HT1080 (cell line): ENCODE measurements around the gene TNFRSF6B. TPM values are rescaled to one million over a fixed set of nuclear protein-coding genes. Genes with fewer than 3 reads are reported as not detected.
A peak's percentile ranks its signal among the peaks of the same experiment; 100 is the strongest.

Experiments
- DNase-seq: peaks from one replicate; pipeline ENCODE4 v3.0.0-alpha.2; 2015; ENCODE audit warnings: low read depth
- total RNA-seq: library from RNA; depleted of rRNA; stranded (reverse); fragments of >200 nt; shearing (Covaris generic); gene quantifications from 2 replicates; pipeline ENCODE4 v1.2.3, GENCODE V29; 2014

The TNFRSF6B gene
- total RNA-seq, 1 experiment from 2014 or later = 5.9 TPM

- peak; percentile 100 for DNase-seq
These were observed 13.9 kb upstream of the TNFRSF6B start for GRCh38 chr20:63682384-63683139.

DNA sequence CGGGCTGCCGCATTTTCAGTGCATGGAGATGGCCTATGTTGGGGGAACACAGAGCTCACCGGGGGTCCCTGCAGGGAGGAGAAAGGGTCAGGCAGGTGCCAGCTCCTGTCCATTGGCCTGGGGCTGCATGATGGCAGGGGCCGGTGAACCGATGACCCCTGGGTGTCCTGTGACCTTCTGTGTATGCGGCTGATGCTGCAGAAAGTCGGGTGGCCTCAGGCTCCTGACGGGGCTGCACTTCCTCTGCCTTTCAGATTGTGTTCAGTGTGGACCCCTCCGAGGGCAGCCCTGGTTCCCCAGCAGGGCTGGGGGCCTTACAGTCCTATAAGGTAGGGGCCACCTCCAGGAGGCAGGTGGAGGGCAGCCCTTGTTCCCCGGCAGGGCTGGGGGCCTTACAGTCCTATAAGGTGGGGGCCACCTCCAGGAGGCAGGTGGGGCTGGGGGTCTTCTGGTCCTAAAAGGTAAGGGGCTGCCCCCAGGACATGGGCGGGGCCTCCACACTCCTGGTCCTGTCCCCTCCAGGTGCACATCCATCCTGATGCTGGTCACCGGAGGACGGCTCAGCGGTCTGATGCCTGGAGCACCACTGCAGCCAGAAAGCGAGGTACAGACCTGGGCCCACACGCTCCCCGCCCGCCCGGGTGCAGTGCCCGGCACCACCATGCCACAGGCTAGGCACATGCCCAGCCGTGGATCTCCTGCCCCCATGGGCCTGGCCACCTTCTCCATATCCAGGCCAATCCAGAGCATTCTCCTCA is 11.0 kb upstream of the TNFRSF6B start:
- no peak for DNase-seq

DNA sequence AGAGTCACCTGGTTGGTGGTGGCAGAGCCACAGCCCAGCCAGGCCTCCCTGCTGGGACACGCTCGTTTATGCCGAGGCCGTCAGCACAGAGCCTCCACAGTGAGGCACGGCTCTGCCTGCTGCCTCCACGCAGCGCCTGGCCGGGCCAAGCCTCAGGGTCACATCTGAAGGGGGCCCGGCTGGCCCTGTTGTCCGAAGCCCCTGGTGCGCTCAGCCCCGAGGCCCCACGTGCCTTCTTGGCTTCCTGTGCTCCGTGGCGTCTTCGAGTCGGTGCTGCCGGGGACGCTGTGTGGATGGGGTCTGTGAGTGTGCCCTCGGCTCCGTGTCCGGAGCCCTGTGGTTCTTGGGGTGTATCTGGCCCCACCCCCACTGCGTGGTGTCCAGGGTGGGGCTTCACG is 10.4 kb upstream of the TNFRSF6B start:
- DNase-seq = no peak

- peak; percentile 86 for DNase-seq
These were observed 9.7 kb upstream of the TNFRSF6B start for GRCh38 chr20:63686492-63687321.

DNA sequence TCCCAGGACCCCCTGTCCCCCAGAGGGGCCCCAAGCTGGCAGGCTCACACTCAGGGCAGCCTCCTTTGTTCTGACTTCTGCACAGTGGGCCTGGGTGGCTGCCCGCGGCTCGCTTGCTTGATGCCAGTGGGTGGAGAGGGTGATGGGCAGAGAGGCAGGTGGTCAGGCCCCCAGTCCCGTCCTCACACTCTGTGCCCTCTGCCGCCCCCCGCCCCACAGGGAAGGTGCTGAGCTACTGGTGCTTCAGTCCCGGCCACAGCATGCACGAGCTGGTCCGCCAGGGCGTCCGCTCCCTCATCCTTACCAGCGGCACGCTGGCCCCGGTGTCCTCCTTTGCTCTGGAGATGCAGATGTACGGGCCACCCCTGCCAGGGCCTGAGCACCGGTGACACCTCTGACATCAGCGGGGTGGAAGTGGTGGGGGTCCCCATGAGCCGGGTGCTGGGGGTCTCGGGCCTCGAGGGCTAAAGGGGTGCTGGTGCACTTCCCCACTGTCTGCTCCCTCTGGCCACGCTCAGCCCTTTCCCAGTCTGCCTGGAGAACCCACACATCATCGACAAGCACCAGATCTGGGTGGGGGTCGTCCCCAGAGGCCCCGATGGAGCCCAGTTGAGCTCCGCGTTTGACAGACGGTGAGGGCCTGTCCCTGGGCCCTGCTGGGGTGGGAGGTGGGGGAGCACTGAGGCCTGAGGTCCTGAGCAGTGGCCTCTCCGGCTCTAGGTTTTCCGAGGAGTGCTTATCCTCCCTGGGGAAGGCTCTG is 8.9 kb upstream of the TNFRSF6B start:
- DNase-seq = no peak

GRCh38 chr20:63688228-63689045 is 8.0 kb upstream of the TNFRSF6B start:
- no peak for DNase-seq

- DNase-seq = no peak
These were observed 7.1 kb upstream of the TNFRSF6B start for GRCh38 chr20:63689046-63690002.

DNA sequence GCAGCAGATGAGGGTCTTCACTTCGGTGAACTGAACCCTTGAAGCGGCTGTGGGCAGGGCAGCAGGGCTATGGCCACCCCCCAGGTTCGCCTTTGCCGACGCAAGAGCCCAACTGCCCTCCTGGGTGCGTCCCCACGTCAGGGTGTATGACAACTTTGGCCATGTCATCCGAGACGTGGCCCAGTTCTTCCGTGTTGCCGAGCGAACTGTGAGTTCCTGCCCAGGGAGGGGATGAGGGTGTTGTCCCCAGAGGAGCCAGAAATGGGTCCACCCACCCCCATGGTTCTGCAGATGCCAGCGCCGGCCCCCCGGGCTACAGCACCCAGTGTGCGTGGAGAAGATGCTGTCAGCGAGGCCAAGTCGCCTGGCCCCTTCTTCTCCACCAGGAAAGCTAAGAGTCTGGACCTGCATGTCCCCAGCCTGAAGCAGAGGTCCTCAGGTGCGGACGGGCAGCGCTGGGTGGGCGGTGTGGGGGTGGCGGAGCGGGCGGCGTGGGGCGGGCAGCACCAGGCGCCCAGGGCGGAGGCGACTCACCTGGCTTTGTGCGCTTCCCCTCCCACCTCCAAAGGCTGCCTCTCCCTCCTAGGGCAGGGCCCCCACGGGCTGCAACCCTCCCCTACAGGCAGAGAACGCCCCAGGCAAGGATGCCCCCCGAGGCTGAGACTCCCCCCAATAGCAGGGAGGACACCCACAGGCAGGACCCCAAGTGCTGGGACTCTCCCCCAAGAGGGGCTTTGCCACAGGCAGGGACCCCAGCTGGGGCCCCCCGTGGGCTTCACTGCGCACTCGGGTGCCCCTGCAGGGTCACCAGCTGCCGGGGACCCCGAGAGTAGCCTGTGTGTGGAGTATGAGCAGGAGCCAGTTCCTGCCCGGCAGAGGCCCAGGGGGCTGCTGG is 6.2 kb upstream of the TNFRSF6B start:
- DNase-seq = no peak

GRCh38 chr20:63690898-63691710 is 5.3 kb upstream of the TNFRSF6B start:
- DNase-seq = no peak

- DNase-seq = no peak
These were observed 4.6 kb upstream of the TNFRSF6B start for GRCh38 chr20:63691711-63692435.

GRCh38 chr20:63692436-63693082 is 3.9 kb upstream of the TNFRSF6B start:
- no peak for DNase-seq

GRCh38 chr20:63693083-63693732 is 3.2 kb upstream of the TNFRSF6B start:
- DNase-seq = no peak

DNA sequence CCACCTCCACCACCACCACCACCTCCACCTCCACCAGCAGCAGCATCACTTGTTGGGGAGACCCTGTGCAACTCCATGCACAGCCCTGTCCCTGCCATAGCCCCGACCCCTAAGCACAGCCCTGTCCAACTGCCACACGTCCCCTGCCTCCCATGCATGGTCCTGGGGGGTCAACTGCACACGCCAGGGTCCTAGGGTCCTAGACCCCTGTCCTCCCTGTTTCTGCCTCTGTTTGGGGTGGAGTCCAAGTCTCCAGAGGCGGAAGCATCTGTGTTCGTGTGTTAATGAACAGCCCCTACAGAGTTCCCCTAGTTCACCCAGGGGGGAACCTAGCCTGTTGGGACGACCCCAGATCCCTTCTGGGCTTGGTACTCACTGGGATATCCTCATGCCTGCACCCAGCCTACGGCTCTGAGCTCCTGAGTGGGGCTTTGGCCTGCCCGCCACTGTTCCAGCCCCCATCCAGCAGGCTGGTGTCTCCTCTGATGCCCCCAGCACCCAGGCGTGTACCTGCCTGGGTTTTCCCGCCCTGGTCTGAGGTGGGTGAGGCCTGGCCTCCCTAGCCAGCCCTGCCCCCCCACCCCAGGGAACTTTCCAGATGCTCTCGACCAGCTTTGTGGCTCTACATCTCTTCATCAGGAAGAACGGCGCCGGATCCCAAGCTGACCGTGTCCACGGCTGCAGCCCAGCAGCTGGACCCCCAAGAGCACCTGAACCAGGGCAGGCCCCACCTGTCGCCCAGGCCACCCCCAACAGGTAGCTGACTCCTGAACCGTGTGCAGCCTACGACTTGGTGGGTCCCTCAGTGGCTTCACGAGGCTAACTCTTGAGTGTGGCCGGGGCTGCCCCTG is 2.5 kb upstream of the TNFRSF6B start:
- DNase-seq = no peak
